ENCODE data around the gene AZU1. TPM values are rescaled to one million over a fixed set of nuclear protein-coding genes. Genes with fewer than 3 reads are reported as not detected.
A peak's percentile ranks its signal among the peaks of the same experiment; 100 is the strongest.
"Not testable (repeated sequence)": the region's sequence is repeated elsewhere in the genome, so short reads cannot be mapped to it uniquely, and the experiment has no call there.

Gene AZU1
- total and polyA plus RNA-seq, 7 donors: 0.69 TPM; not detected in 6

GRCh38 chr19:873561-874041 lies 46.0 kb downstream of the AZU1 start:
- H3K9me3 ChIP-seq: no peaks in the 10 kb centered on the region
- DNase-seq (no peak), ATAC-seq (no peak)
- intact Hi-C loops (cut with DNase I): no loop called here
- no peak overlapping the region for H3K4me3 ChIP-seq
- no peak overlapping the region for H3K27ac ChIP-seq
- peaks cover 0 to 58% of the 10 kb centered on the region in 2 donors for H3K36me3 ChIP-seq (ENCODE audit: insufficient read depth in 1 of 2, low read depth in 1 of 2)
- TF ChIP-seq CTCF (IDR thresholded peaks at IDR 0.05): no peak
- WGBS, 3 donors: 79 to 85% (median 84%) methylated on average over 22 of the region's 22 CpGs
- H3K4me1 ChIP-seq: no peaks in the 10 kb centered on the region
- no peaks in the 10 kb centered on the region for H3K27me3 ChIP-seq (ENCODE audit: insufficient read depth in 3 of 3, low read length in 2 of 3)

- Histone ChIP-seq H3K9me3 (no peaks in the 10 kb centered on the region), H3K36me3 (ENCODE audit: insufficient read depth in 1 of 2, low read depth in 1 of 2) (peaks cover 0 to 48% of the 10 kb centered on the region in 2 donors), H3K27me3 (ENCODE audit: insufficient read depth in 3 of 3, low read length in 2 of 3) (no peaks in the 10 kb centered on the region), H3K4me1 (no peaks in the 10 kb centered on the region), H3K4me3 (no peak overlapping the region), H3K27ac (no peak overlapping the region)
- 88 to 93% (median 92%) methylated on average over 26 to 28 of the region's 28 CpGs for WGBS, 3 donors
- intact Hi-C loops (cut with DNase I): no loop called here
- ATAC-seq: no peak
- TF ChIP-seq CTCF (IDR thresholded peaks at IDR 0.05): no peak
- no peak for DNase-seq
These were observed 47.7 kb downstream of the AZU1 start for GRCh38 chr19:875265-875879.

GRCh38 chr19:876089-876488 lies 48.5 kb downstream of the AZU1 start:
- Histone ChIP-seq H3K4me3 (no peak overlapping the region), H3K27ac (no peak overlapping the region), H3K4me1 (no peaks in the 10 kb centered on the region), H3K27me3 (ENCODE audit: insufficient read depth in 3 of 3, low read length in 2 of 3) (no peaks in the 10 kb centered on the region), H3K9me3 (no peaks in the 10 kb centered on the region), H3K36me3 (ENCODE audit: insufficient read depth in 1 of 2, low read depth in 1 of 2) (peaks cover 0 to 52% of the 10 kb centered on the region in 2 donors)
- intact Hi-C loops (cut with DNase I): no loop called here
- WGBS, 3 donors: 57 to 76% (median 72%) methylated on average over 18 of the region's 18 CpGs
- no peak for TF ChIP-seq CTCF (IDR thresholded peaks at IDR 0.05)
- ATAC-seq (no peak), DNase-seq (no peak)

GRCh38 chr19:876780-877314 lies 49.2 kb downstream of the AZU1 start:
- intact Hi-C loops (cut with DNase I): no loop called here
- H3K9me3 ChIP-seq: no peaks in the 10 kb centered on the region
- H3K36me3 ChIP-seq (ENCODE audit: insufficient read depth in 1 of 2, low read depth in 1 of 2): peaks cover 0 to 56% of the 10 kb centered on the region in 2 donors
- no peak for DNase-seq
- 88 to 93% (median 89%) methylated on average over 28 to 29 of the region's 29 CpGs for WGBS, 3 donors
- no peaks in the 10 kb centered on the region for H3K27me3 ChIP-seq (ENCODE audit: insufficient read depth in 3 of 3, low read length in 2 of 3)
- no peak for ATAC-seq
- no peak overlapping the region for H3K4me3 ChIP-seq
- H3K4me1 ChIP-seq: no peaks in the 10 kb centered on the region
- TF ChIP-seq CTCF (IDR thresholded peaks at IDR 0.05): no peak
- H3K27ac ChIP-seq: no peak overlapping the region

- DNase-seq; H3K27ac ChIP-seq; intact Hi-C loops (cut with DNase I); H3K27me3 ChIP-seq (ENCODE audit: insufficient read depth in 3 of 3, low read length in 2 of 3); H3K4me1 ChIP-seq; ATAC-seq; H3K9me3 ChIP-seq; H3K4me3 ChIP-seq: not testable (repeated sequence)
- H3K36me3 ChIP-seq (ENCODE audit: insufficient read depth in 1 of 2, low read depth in 1 of 2): peaks cover 0 to 63% of the 10 kb centered on the region in 2 donors
- WGBS, 3 donors: 86 to 94% (median 92%) methylated on average over 21 to 23 of the region's 23 CpGs
These were observed 50.5 kb downstream of the AZU1 start for GRCh38 chr19:877992-878660.

- H3K36me3 ChIP-seq (ENCODE audit: insufficient read depth in 1 of 2, low read depth in 1 of 2): peaks cover 0 to 62% of the 10 kb centered on the region in 2 donors
- DNase-seq: peak in 1 of 2 donors; percentile 44
- H3K27me3 ChIP-seq (ENCODE audit: insufficient read depth in 3 of 3, low read length in 2 of 3); H3K4me1 ChIP-seq; H3K27ac ChIP-seq; ATAC-seq; H3K4me3 ChIP-seq; H3K9me3 ChIP-seq; intact Hi-C loops (cut with DNase I): not testable (repeated sequence)
- 86 to 92% (median 90%) methylated on average over 21 to 24 of the region's 24 CpGs for WGBS, 3 donors
These were observed 51.3 kb downstream of the AZU1 start for GRCh38 chr19:878751-879561.
